AG09319 (cell line): ENCODE results near the gene KNTC1.
A peak's percentile ranks its signal among the peaks of the same experiment; 100 is the strongest.
"Not testable (repeated sequence)": the region's sequence is repeated elsewhere in the genome, so short reads cannot be mapped to it uniquely, and the experiment has no call there.

ENCODE experiments used
- DNase-seq: peaks from one replicate; pipeline ENCODE4 v3.0.0-alpha.2; 2010; ENCODE audit warnings: low read depth; ENCODE audit errors: extremely low read depth
- CTCF ChIP-seq: IDR thresholded peaks from 2 replicates; pipeline ENCODE4 v1.5.1; 2011; ENCODE audit warnings: low read depth, mild to moderate bottlenecking, inconsistent platforms, low read length, moderate library complexity

The KNTC1 gene

GRCh38 chr12:122643207-122643805 lies 116.3 kb downstream of the KNTC1 start:
- DNase-seq: no peak
- no peak for TF ChIP-seq CTCF

- no peak for TF ChIP-seq CTCF
- peak; percentile 23 for DNase-seq
Observed at GRCh38 chr12:122646517-122647217, 119.6 kb downstream of the KNTC1 start.

GRCh38 chr12:122651520-122652224 lies 124.6 kb downstream of the KNTC1 start:
- TF ChIP-seq CTCF: no peak
- no peak for DNase-seq

- not testable (repeated sequence) for DNase-seq
Observed at GRCh38 chr12:122653291-122653690, 126.2 kb downstream of the KNTC1 start.

- no peak for TF ChIP-seq CTCF
- no peak for DNase-seq
Observed at GRCh38 chr12:122656298-122656697, 129.2 kb downstream of the KNTC1 start.

- TF ChIP-seq CTCF: no peak
- no peak for DNase-seq
Observed at GRCh38 chr12:122659579-122659978, 132.5 kb downstream of the KNTC1 start.

- DNase-seq: no peak
Observed at GRCh38 chr12:122661246-122661645, 134.2 kb downstream of the KNTC1 start.

More at GRCh38 chr12:122661246-122661645, 134.2 kb downstream of the KNTC1 start:
- TF ChIP-seq CTCF: no peak
